Neuronal stem cell (in vitro differentiated cells): ENCODE data around the gene MYPN.
A peak's percentile ranks its signal among the peaks of the same experiment; 100 is the strongest.

ENCODE experiments used
- DNase-seq: peaks from one replicate; pipeline ENCODE4 v3.0.0-alpha.2; 2013; ENCODE audit warnings: low spot score
- H2AFZ ChIP-seq: one replicate; pipeline ENCODE4 v1.6.1; 2013; ENCODE audit warnings: mild to moderate bottlenecking, low read length, inconsistent platforms
- H2AK5ac ChIP-seq: 2 replicates; pipeline ENCODE4 v1.6.1; 2013; ENCODE audit warnings: low read depth, mild to moderate bottlenecking, inconsistent platforms, low read length, moderate library complexity, mixed read lengths
- H2BK120ac ChIP-seq: 2 replicates; pipeline ENCODE4 v1.6.1; 2013; ENCODE audit warnings: low read depth, mild to moderate bottlenecking, inconsistent platforms, low read length, moderate library complexity, mixed read lengths
- H2BK12ac ChIP-seq: one replicate; pipeline ENCODE4 v1.6.1; 2013; ENCODE audit warnings: low read length, inconsistent platforms
- H2BK15ac ChIP-seq: 2 replicates; pipeline ENCODE4 v1.6.1; 2013; ENCODE audit warnings: mild to moderate bottlenecking, low read length, inconsistent platforms, mixed read lengths
- H2BK5ac ChIP-seq: one replicate; pipeline ENCODE4 v1.6.1; 2013; ENCODE audit warnings: inconsistent platforms, mild to moderate bottlenecking, low read length, moderate library complexity
- H3K14ac ChIP-seq: one replicate; pipeline ENCODE4 v1.6.1; 2013; ENCODE audit warnings: low read length, inconsistent platforms
- H3K18ac ChIP-seq: 2 replicates; pipeline ENCODE4 v1.6.1; 2013; ENCODE audit warnings: low read length, inconsistent platforms
- H3K23ac ChIP-seq: 2 replicates; pipeline ENCODE4 v1.6.1; 2013; ENCODE audit warnings: low read depth, mild to moderate bottlenecking, mixed read lengths, low read length, inconsistent platforms; ENCODE audit not compliant: poor library complexity
- H3K27ac ChIP-seq: replicated peaks from 3 replicates; pipeline ENCODE4 v1.5.1; 2013; ENCODE audit warnings: low read length, inconsistent platforms
- H3K27me3 ChIP-seq, 3 experiments: 2 replicates each; pipeline ENCODE4 v1.6.1; 2013; ENCODE audit warnings: low read length in 3 of 3, mild to moderate bottlenecking in 2 of 3, inconsistent platforms in 1 of 3, low read depth in 1 of 3, mixed read lengths in 1 of 3, moderate library complexity in 1 of 3; ENCODE audit not compliant: control insufficient read depth in 3 of 3, insufficient read depth in 3 of 3
- H3K36me3 ChIP-seq, 2 donors: replicated peaks in 1 of 2; 2 replicates each; pipeline ENCODE4 v1.6.1; 2013; ENCODE audit warnings: low read length in 2 of 2; ENCODE audit not compliant: control insufficient read depth in 2 of 2, insufficient read depth in 2 of 2
- H3K4ac ChIP-seq: 2 replicates; pipeline ENCODE4 v1.6.1; 2013; ENCODE audit warnings: inconsistent platforms, mild to moderate bottlenecking, low read length, moderate library complexity
- H3K4me1 ChIP-seq, 2 donors: 1 replicate in 1 of 2; 2 replicates in 1 of 2; pipeline ENCODE4 v1.6.1; 2013; ENCODE audit warnings: low read length in 2 of 2, low read depth in 1 of 2; ENCODE audit not compliant: control insufficient read depth in 2 of 2, insufficient read depth in 1 of 2
- H3K4me2 ChIP-seq: one replicate; pipeline ENCODE4 v1.6.1; 2013; ENCODE audit warnings: mild to moderate bottlenecking, low read length, inconsistent platforms; ENCODE audit not compliant: insufficient read depth, poor library complexity, severe bottlenecking
- H3K4me3 ChIP-seq, 2 donors: 2 replicates each; pipeline ENCODE4 v1.5.1; 2013; ENCODE audit warnings: low read length in 2 of 2, mild to moderate bottlenecking in 2 of 2, inconsistent platforms in 1 of 2, moderate library complexity in 1 of 2
- H3K79me1 ChIP-seq: one replicate; pipeline ENCODE4 v1.6.1; 2013; ENCODE audit warnings: low read depth, mild to moderate bottlenecking, inconsistent platforms, low read length, moderate library complexity
- H3K9ac ChIP-seq: one replicate; pipeline ENCODE4 v1.6.1; 2013; ENCODE audit warnings: mild to moderate bottlenecking, low read depth, low read length, inconsistent platforms; ENCODE audit not compliant: poor library complexity
- H3K9me3 ChIP-seq, 2 donors: replicated peaks in 1 of 2; 2 replicates each; pipeline versions ENCODE3 to v1.6.1; 2013; ENCODE audit warnings: low read length in 2 of 2, mild to moderate bottlenecking in 2 of 2, inconsistent platforms in 1 of 2, low read depth in 1 of 2, mixed read lengths in 1 of 2, moderate library complexity in 1 of 2; ENCODE audit not compliant: control insufficient read depth in 2 of 2, insufficient read depth in 1 of 2
- H4K8ac ChIP-seq: one replicate; pipeline ENCODE4 v1.6.1; 2013; ENCODE audit warnings: low read depth, mild to moderate bottlenecking, inconsistent platforms, low read length, moderate library complexity
- H4K91ac ChIP-seq: one replicate; pipeline ENCODE4 v1.6.1; 2013; ENCODE audit warnings: low read length, low read depth, mild to moderate bottlenecking, inconsistent platforms; ENCODE audit not compliant: poor library complexity
- WGBS, 2 donors: extraction: QIAGEN DNeasy Blood & Tissue Kit; methylation state at CpG; one replicate each; pipeline ENCODE4 v1.1.7; 2013; ENCODE audit warnings: missing lambda C conversion rate in 2 of 2, mixed read lengths in 1 of 2; ENCODE audit not compliant: insufficient read length in 2 of 2, insufficient replicate concordance in 1 of 2; ENCODE audit errors: extremely low coverage in 2 of 2; 5-methylcytosine and 5-hydroxymethylcytosine counted together

Gene MYPN

DNA sequence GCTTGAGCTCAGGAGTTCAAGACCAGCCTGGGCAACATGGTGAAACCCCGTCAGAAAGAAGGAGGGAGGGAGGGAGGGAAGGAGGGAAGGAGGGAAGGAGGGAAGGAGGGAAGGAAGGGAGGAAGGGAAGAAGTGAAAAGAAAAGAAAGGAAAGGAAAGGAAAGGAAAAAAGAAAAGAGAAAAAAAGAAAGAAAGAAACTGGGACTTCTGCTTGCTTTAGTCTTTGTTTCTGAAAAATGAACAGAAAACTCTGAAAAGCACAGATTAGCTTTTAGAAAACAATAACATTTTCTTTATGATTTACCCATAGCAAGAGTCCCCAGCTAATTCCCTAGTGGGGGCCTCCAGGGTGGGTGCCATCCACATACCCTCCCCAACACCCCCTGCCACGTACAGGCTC, 75.8 kb downstream of the MYPN start:
- no peak overlapping the region for H3K14ac ChIP-seq
- H4K91ac ChIP-seq = no peak overlapping the region
- H2BK120ac ChIP-seq = no peak overlapping the region
- H3K4me3 ChIP-seq = no peak overlapping the region
- H3K18ac ChIP-seq = no peak overlapping the region
- H3K27me3 ChIP-seq = peaks cover 0 to 8% (median 0%) of the 10 kb centered on the region in 3 experiments
- no peaks in the 10 kb centered on the region for H3K79me1 ChIP-seq
- no peaks in the 10 kb centered on the region for H3K9me3 ChIP-seq
- no peak overlapping the region for H2BK15ac ChIP-seq
- H3K4ac ChIP-seq = no peak overlapping the region
- H2BK5ac ChIP-seq = no peak overlapping the region
- H2AFZ ChIP-seq = no peak overlapping the region
- WGBS, 2 donors = no CpG with 5 or more reads among the region's 2 CpGs
- no peak overlapping the region for H4K8ac ChIP-seq
- H3K23ac ChIP-seq = no peak overlapping the region
- no peak overlapping the region for H3K4me2 ChIP-seq
- no peak overlapping the region for H3K9ac ChIP-seq
- no peak overlapping the region for H3K27ac ChIP-seq
- no peak for DNase-seq
- no peak overlapping the region for H2AK5ac ChIP-seq
- H2BK12ac ChIP-seq = no peak overlapping the region
- no peaks in the 10 kb centered on the region for H3K36me3 ChIP-seq
- H3K4me1 ChIP-seq = no peaks in the 10 kb centered on the region

DNA sequence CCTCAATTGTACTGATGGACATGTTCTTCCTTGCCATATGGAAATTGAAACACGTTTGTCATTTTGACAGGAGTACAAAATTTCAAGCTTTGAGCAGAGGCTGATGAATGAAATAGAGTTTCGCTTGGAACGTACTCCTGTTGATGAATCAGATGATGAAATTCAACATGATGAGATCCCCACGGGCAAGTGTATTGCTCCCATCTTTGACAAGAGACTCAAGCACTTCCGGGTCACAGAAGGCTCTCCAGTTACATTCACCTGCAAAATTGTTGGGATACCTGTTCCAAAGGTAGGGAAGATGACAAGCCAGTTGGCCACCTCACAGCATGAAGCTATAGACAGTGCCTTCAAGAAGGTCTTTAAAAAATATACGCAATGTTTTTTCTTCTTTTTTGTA, 79.5 kb downstream of the MYPN start:
- H2BK12ac ChIP-seq = no peak overlapping the region
- H4K91ac ChIP-seq = no peak overlapping the region
- no peak overlapping the region for H2BK120ac ChIP-seq
- H2BK15ac ChIP-seq = no peak overlapping the region
- no peak overlapping the region for H4K8ac ChIP-seq
- H3K27ac ChIP-seq = no peak overlapping the region
- H3K23ac ChIP-seq = no peak overlapping the region
- DNase-seq = no peak
- no peak overlapping the region for H3K4me2 ChIP-seq
- H2BK5ac ChIP-seq = no peak overlapping the region
- H3K4me1 ChIP-seq = no peaks in the 10 kb centered on the region
- no peak overlapping the region for H3K18ac ChIP-seq
- no peak overlapping the region for H3K4me3 ChIP-seq
- H3K9ac ChIP-seq = no peak overlapping the region
- no peaks in the 10 kb centered on the region for H3K36me3 ChIP-seq
- H3K14ac ChIP-seq = no peak overlapping the region
- no peaks in the 10 kb centered on the region for H3K79me1 ChIP-seq
- H3K9me3 ChIP-seq = no peaks in the 10 kb centered on the region
- no peak overlapping the region for H3K4ac ChIP-seq
- no peak overlapping the region for H2AFZ ChIP-seq
- H2AK5ac ChIP-seq = no peak overlapping the region
- no CpG with 5 or more reads among the region's 6 CpGs for WGBS, 2 donors
- H3K27me3 ChIP-seq = peaks cover 0 to 8% (median 0%) of the 10 kb centered on the region in 3 experiments

DNA sequence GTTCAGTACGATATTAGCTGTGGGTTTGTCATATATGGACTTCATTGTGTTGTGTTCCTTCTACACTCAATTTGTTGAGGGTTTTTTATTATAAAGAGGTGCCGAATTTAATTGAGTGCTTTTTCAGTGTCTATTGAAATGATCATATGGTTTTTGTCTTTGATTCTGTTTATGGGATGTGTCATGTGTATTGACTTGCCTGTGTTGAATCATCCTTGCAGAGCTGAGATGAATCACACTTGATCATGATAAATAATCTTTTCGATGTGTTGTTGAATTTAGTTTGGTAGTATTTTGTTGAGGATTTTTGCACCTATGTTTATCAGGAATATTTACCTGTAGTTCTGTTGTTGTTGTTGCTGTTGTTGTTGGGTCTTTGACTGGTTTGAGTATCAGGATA, 82.8 kb downstream of the MYPN start:
- Histone ChIP-seq H3K18ac (no peak overlapping the region), H3K4ac (no peak overlapping the region), H3K4me2 (no peak overlapping the region), H3K36me3 (no peaks in the 10 kb centered on the region), H3K14ac (no peak overlapping the region), H3K27me3 (peaks cover 0 to 7% (median 0%) of the 10 kb centered on the region in 3 experiments), H3K4me3 (no peak overlapping the region), H2BK120ac (no peak overlapping the region), H4K91ac (no peak overlapping the region), H3K4me1 (no peaks in the 10 kb centered on the region), H2BK12ac (no peak overlapping the region), H2AK5ac (no peak overlapping the region), H3K23ac (no peak overlapping the region), H2AFZ (no peak overlapping the region), H3K9me3 (no peaks in the 10 kb centered on the region), H3K9ac (no peak overlapping the region), H4K8ac (no peak overlapping the region), H3K27ac (no peak overlapping the region), H2BK15ac (no peak overlapping the region), H2BK5ac (no peak overlapping the region), H3K79me1 (no peaks in the 10 kb centered on the region)
- no CpG with 5 or more reads among the region's 3 CpGs for WGBS, 2 donors
- DNase-seq = no peak

GRCh38 chr10:68194290-68194689, 85.0 kb downstream of the MYPN start:
- Histone ChIP-seq H2BK12ac (peak overlapping the region; percentile 84), H2BK120ac (no peak overlapping the region), H3K18ac (peak overlapping the region; percentile 41), H3K27ac (no peak overlapping the region), H3K23ac (no peak overlapping the region), H3K14ac (no peak overlapping the region), H3K79me1 (no peaks in the 10 kb centered on the region), H2BK15ac (no peak overlapping the region), H3K9ac (no peak overlapping the region), H3K4ac (no peak overlapping the region), H3K27me3 (peaks cover 0 to 9% (median 0%) of the 10 kb centered on the region in 3 experiments), H4K8ac (no peak overlapping the region), H2AK5ac (no peak overlapping the region), H3K4me2 (no peak overlapping the region), H3K9me3 (no peaks in the 10 kb centered on the region), H2BK5ac (no peak overlapping the region), H3K4me1 (no peaks in the 10 kb centered on the region), H3K36me3 (no peaks in the 10 kb centered on the region), H4K91ac (no peak overlapping the region), H3K4me3 (no peak overlapping the region), H2AFZ (no peak overlapping the region)
- no peak for DNase-seq
- no CpG with 5 or more reads among the region's 6 CpGs for WGBS, 2 donors
